Measurements from ENCODE around the gene AGMAT. TPM values are rescaled to one million over a fixed set of nuclear protein-coding genes. Genes with fewer than 3 reads are reported as not detected.

The AGMAT gene
- total and polyA plus RNA-seq, 2 of the 13 experiments (the other 11 are each of a cell fraction or from before 2014, with no cell fraction given): 59.1 to 174 TPM

DNA sequence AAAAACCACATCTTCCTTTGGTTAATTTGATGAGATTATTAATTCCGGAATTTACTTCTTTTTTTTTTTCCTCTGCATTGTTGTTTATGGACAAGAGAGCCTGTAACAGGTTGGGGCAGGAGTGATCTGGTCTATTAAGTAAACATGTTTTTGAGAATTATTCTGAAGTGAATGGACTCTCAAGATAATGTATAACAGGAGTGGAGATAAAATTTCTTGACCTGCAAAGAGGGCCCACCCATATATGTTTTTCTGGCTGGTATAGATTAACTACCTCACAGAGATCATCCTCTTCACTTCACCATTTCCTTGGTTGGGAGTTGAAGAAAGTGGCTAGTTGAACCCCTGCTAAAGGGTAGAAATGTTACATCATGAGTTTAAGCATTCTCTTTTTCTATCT, 43.2 kb upstream of the AGMAT start:
- no peak overlapping the region for H3K9ac ChIP-seq (ENCODE audit: insufficient read depth, low read depth, low read length)
- peaks cover 41% of the 10 kb centered on the region for H3K4me1 ChIP-seq (ENCODE audit: insufficient read depth, low read length)
- H3K27ac ChIP-seq (ENCODE audit: extremely low read length, insufficient read depth, low read length): no peak overlapping the region
- H3K27me3 ChIP-seq (ENCODE audit: control insufficient read depth in 1 of 2, insufficient read depth in 2 of 2, low read length in 2 of 2): no peaks in the 10 kb centered on the region
- FAIRE-seq (no peak), DNase-seq (ENCODE audit: low spot score) (no peak), ATAC-seq (no peak)
- ChIA-PET POLR2A (no interaction called here), CTCF (ENCODE audit: low intra/inter-chr PET ratio, low total read pairs) (no interaction called here)
- in situ Hi-C loops (cut with HindIII; ENCODE audit: extremely low pct_ligation_motif_present, low pct_unique_long_range_greater_than_20kb): no loop called here
- peaks cover 20 to 74% of the 10 kb centered on the region in 2 experiments for H3K36me3 ChIP-seq (replicated peaks in 1 of 2; ENCODE audit: control insufficient read depth in 1 of 2, insufficient read depth in 2 of 2, low read length in 2 of 2)
- H3K9me3 ChIP-seq (ENCODE audit: low read length): no peaks in the 10 kb centered on the region
- H2AFZ ChIP-seq (ENCODE audit: low read length): no peak overlapping the region
- H4K20me1 ChIP-seq (ENCODE audit: insufficient read depth, low read length): peaks cover 71% of the 10 kb centered on the region
- no peak overlapping the region for H3K4me2 ChIP-seq (ENCODE audit: low read depth, low read length)
- H3K79me2 ChIP-seq (ENCODE audit: insufficient read depth, low read length): peaks cover 60% of the 10 kb centered on the region
- whole genome bisulfite sequencing (ENCODE audit: low lambda C conversion rate): 91% methylated on average over 1 of the region's 1 CpG
- intact Hi-C loops (cut with micrococcal nuclease; ENCODE audit: unreplicated experiment): loop anchor here (5.0 to 10.0 kb wide), 2 partner anchors 46 to 57 kb away; partner anchors contain the start of gene PLEKHM2
- no peak overlapping the region for H3K4me3 ChIP-seq (replicated peaks in 1 of 3; ENCODE audit: insufficient read depth in 1 of 3, low read depth in 2 of 3, low read length in 3 of 3)
- TF ChIP-seq ZIK1 (CRISPR knock-in tag; IDR thresholded peaks at IDR 0.05; ENCODE audit: borderline replicate concordance, low read depth) (no peak), SMARCC2 (IDR thresholded peaks at IDR 0.05) (no peak), ZSCAN29 (CRISPR knock-in tag; conservative IDR thresholded peaks at IDR 0.05) (no peak), ZFP62 (CRISPR knock-in tag; IDR thresholded peaks at IDR 0.05) (no peak), PAF1 (CRISPR knock-in tag; IDR thresholded peaks at IDR 0.05) (no peak), BCL6 (CRISPR knock-in tag; IDR thresholded peaks at IDR 0.05) (no peak), FOXM1 (CRISPR knock-in tag; IDR thresholded peaks at IDR 0.05) (no peak), KDM2A (CRISPR knock-in tag; IDR thresholded peaks at IDR 0.05; ENCODE audit: borderline replicate concordance, low read depth) (no peak), REPIN1 (CRISPR knock-in tag; IDR thresholded peaks at IDR 0.05; ENCODE audit: borderline replicate concordance, low read depth) (no peak)
- TF ChIP-seq, protein P1, sequence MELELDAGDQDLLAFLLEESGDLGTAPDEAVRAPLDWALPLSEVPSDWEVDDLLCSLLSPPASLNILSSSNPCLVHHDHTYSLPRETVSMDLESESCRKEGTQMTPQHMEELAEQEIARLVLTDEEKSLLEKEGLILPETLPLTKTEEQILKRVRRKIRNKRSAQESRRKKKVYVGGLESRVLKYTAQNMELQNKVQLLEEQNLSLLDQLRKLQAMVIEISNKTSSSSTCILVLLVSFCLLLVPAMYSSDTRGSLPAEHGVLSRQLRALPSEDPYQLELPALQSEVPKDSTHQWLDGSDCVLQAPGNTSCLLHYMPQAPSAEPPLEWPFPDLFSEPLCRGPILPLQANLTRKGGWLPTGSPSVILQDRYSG (CRISPR knock-in tag; IDR thresholded peaks at IDR 0.05): no peak
- TF ChIP-seq, protein P2, sequence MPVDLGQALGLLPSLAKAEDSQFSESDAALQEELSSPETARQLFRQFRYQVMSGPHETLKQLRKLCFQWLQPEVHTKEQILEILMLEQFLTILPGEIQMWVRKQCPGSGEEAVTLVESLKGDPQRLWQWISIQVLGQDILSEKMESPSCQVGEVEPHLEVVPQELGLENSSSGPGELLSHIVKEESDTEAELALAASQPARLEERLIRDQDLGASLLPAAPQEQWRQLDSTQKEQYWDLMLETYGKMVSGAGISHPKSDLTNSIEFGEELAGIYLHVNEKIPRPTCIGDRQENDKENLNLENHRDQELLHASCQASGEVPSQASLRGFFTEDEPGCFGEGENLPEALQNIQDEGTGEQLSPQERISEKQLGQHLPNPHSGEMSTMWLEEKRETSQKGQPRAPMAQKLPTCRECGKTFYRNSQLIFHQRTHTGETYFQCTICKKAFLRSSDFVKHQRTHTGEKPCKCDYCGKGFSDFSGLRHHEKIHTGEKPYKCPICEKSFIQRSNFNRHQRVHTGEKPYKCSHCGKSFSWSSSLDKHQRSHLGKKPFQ (CRISPR knock-in tag; IDR thresholded peaks at IDR 0.05; ENCODE audit: insufficient replicate concordance): no peak
- BruUV-seq (replicated peaks): no TSS peak
